Brain microvascular endothelial cell (primary cell): ENCODE measurements around the gene RIT2.

ENCODE experiments used
- DNase-seq: peaks from one replicate; pipeline ENCODE4 v3.0.0-alpha.2; 2020
- H3K27ac ChIP-seq: fragments of 250-450 bp; sonication (Bioruptor Pico); 2 replicates; pipeline ENCODE4 v1.5.1; 2020; ENCODE audit warnings: mild to moderate bottlenecking, moderate library complexity
- H3K27me3 ChIP-seq: fragments of 250-450 bp; sonication (Bioruptor Pico); replicated peaks from 2 replicates; pipeline ENCODE4 v1.5.1; 2020; ENCODE audit warnings: mild to moderate bottlenecking
- H3K36me3 ChIP-seq: fragments of 250-450 bp; sonication (Bioruptor Pico); replicated peaks from 2 replicates; pipeline ENCODE4 v1.5.1; 2020; ENCODE audit warnings: mild to moderate bottlenecking
- H3K4me3 ChIP-seq: 2 replicates; pipeline ENCODE4 v1.5.1; 2011; ENCODE audit warnings: low read depth, mild to moderate bottlenecking, control low read depth, low read length, moderate library complexity
- CTCF ChIP-seq: IDR thresholded peaks from 2 replicates; pipeline ENCODE4 v1.5.1; 2011; ENCODE audit warnings: low read depth, mild to moderate bottlenecking, moderate library complexity, low read length, control low read depth, inconsistent platforms; ENCODE audit errors: missing control alignments
- in situ Hi-C: cut with HindIII; loops from 2 replicates; pipeline ENCODE4 v1.10.0; 2017; ENCODE audit warnings: low sequenced_read_pairs, low pct_ligation_motif_present

The RIT2 gene

GRCh38 chr18:43049021-43049420 is 66.5 kb downstream of the RIT2 start:
- in situ Hi-C loops = no loop called here
- no peaks in the 10 kb centered on the region for H3K36me3 ChIP-seq
- H3K27ac ChIP-seq = no peak overlapping the region
- peak; percentile 61 for DNase-seq
- no peak for TF ChIP-seq CTCF
- no peaks in the 10 kb centered on the region for H3K27me3 ChIP-seq
- H3K4me3 ChIP-seq = no peak overlapping the region

GRCh38 chr18:43046322-43046721 is 69.2 kb downstream of the RIT2 start:
- Histone ChIP-seq H3K4me3 (no peak overlapping the region), H3K36me3 (no peaks in the 10 kb centered on the region), H3K27me3 (no peaks in the 10 kb centered on the region), H3K27ac (no peak overlapping the region)
- in situ Hi-C loops = no loop called here
- no peak for DNase-seq
- no peak for TF ChIP-seq CTCF

DNA sequence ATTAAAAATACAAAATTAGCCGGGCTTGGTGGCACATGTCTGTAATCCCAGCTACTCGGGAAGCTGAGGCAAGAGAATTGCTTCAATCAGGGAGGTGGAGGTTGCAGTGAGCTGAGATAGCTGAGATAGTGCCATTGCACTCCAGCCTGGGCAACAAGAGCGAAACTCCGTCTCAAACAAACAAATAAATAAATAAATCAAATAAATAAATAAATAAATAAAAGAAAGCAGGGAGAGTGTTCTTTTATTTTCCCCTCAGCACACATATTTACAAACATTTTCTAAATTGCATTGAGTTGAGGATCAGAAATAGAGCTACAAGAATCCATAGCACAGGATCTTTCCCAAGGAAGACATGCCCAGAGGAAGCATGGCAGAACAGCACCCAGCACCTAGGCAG is 71.9 kb downstream of the RIT2 start:
- no peaks in the 10 kb centered on the region for H3K36me3 ChIP-seq
- no peak for DNase-seq
- in situ Hi-C loops = no loop called here
- no peak overlapping the region for H3K27ac ChIP-seq
- no peaks in the 10 kb centered on the region for H3K27me3 ChIP-seq
- no peak overlapping the region for H3K4me3 ChIP-seq
- TF ChIP-seq CTCF = no peak

GRCh38 chr18:43040281-43040680 is 75.2 kb downstream of the RIT2 start:
- no peaks in the 10 kb centered on the region for H3K27me3 ChIP-seq
- no peak for TF ChIP-seq CTCF
- in situ Hi-C loops = no loop called here
- DNase-seq = no peak
- no peaks in the 10 kb centered on the region for H3K36me3 ChIP-seq
- H3K27ac ChIP-seq = no peak overlapping the region
- H3K4me3 ChIP-seq = no peak overlapping the region

DNA sequence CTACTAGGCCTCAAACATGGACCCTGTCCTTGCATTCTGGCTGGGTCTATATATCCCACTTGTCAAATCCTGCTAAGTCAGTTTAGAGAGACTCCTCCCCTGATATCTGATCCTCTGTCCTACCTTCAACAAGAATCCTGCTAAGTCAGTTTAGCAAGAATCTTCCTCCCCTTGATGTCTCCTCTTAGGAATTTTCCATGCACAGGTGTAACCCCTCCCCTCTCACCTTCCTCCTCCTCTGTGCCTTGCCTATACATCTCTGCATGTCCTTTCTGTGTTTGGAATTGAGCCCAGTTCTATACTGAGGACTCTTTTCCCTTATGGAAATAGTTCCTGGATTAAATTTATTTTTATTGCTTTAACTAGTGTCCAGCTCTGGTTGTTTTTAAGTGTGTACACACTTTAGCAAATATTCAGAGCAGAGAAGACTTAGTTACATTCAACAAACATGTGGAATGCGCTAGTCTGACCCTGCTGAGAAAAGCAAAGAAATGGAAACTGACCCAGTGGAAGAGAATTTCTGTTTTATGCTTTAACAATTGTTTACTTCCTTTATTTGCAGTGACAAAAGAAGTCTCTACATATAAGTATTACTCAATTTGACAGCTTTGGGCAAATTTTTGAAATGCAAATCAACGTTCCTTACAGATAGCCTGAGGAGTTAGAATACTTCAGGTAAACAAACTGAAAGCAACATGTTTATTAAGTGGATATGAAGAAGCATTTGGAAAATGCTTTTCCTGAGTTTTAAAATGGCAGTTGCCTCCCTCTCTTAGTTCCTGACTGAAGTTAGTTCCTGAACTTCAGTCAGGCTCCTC is 80.6 kb downstream of the RIT2 start:
- no peak overlapping the region for H3K4me3 ChIP-seq
- no peak for DNase-seq
- no peaks in the 10 kb centered on the region for H3K27me3 ChIP-seq
- H3K36me3 ChIP-seq = no peaks in the 10 kb centered on the region
- TF ChIP-seq CTCF = no peak
- H3K27ac ChIP-seq = no peak overlapping the region
- in situ Hi-C loops = no loop called here

GRCh38 chr18:43031169-43031568 is 84.3 kb downstream of the RIT2 start:
- no peak overlapping the region for H3K27ac ChIP-seq
- no peak for TF ChIP-seq CTCF
- in situ Hi-C loops = no loop called here
- no peaks in the 10 kb centered on the region for H3K36me3 ChIP-seq
- peak; percentile 4 for DNase-seq
- no peak overlapping the region for H3K4me3 ChIP-seq
- H3K27me3 ChIP-seq = no peaks in the 10 kb centered on the region
